Endothelial cell of umbilical vein (primary cell): Measurements from ENCODE around the gene PTTG2.

ENCODE experiments used
- CTCF ChIP-seq, 2 donors: IDR thresholded peaks; 1 replicate in 1 of 2; 2 replicates in 1 of 2; pipeline ENCODE4 v1.5.1; 2011; ENCODE audit warnings: low read length in 2 of 2, mild to moderate bottlenecking in 2 of 2, moderate library complexity in 2 of 2, control low read depth in 1 of 2, inconsistent platforms in 1 of 2, low read depth in 1 of 2; ENCODE audit not compliant: insufficient read depth in 1 of 2; ENCODE audit errors: extremely low read depth in 1 of 2
- EZH2 ChIP-seq: IDR thresholded peaks from 2 replicates; pipeline ENCODE4 v1.6.1; 2012; ENCODE audit warnings: borderline replicate concordance, low read depth, mild to moderate bottlenecking, moderate library complexity, low read length, inconsistent platforms; ENCODE audit not compliant: severe bottlenecking
- JUN ChIP-seq: IDR thresholded peaks from 2 replicates; pipeline ENCODE4 v1.6.1; 2011; ENCODE audit warnings: borderline replicate concordance, low read depth; ENCODE audit not compliant: insufficient read length, insufficient read depth
- MAX ChIP-seq: IDR thresholded peaks from 2 replicates; pipeline ENCODE4 v1.6.1; 2011; ENCODE audit not compliant: insufficient read depth, insufficient read length
- MYC ChIP-seq: IDR thresholded peaks from one replicate; pipeline ENCODE4 v1.6.1; 2011; ENCODE audit warnings: mild to moderate bottlenecking, low read depth, low read length
- POLR2A ChIP-seq: IDR thresholded peaks from 2 replicates; pipeline ENCODE4 v1.6.1; 2012; ENCODE audit warnings: low read depth, mild to moderate bottlenecking, control low read depth, low read length
- POLR2AphosphoS5 ChIP-seq: IDR thresholded peaks from 2 replicates; pipeline ENCODE4 v1.6.1; 2012; ENCODE audit warnings: low read depth, mild to moderate bottlenecking, control low read depth, low read length, moderate library complexity; ENCODE audit not compliant: insufficient read depth

GRCh38 chr4:37981425-37981824, 21.2 kb downstream of the PTTG2 start:
- no peak for TF ChIP-seq CTCF (IDR thresholded peaks at IDR 0.05; ENCODE audit: extremely low read depth in 1 of 2, insufficient read depth in 1 of 2, low read depth in 1 of 2, low read length in 2 of 2)
- no peak for TF ChIP-seq MYC
- TF ChIP-seq POLR2AphosphoS5 = no peak
- no peak for TF ChIP-seq POLR2A
- no peak for TF ChIP-seq MAX
- no peak for TF ChIP-seq EZH2
- no peak for TF ChIP-seq JUN
